K562 (cell line): ENCODE measurements around the gene SFTPA2. TPM values are rescaled to one million over a fixed set of nuclear protein-coding genes. Genes with fewer than 3 reads are reported as not detected.
A peak's percentile ranks its signal among the peaks of the same experiment; 100 is the strongest.
"Not testable (repeated sequence)": the region's sequence is repeated elsewhere in the genome, so short reads cannot be mapped to it uniquely, and the experiment has no call there.

Experiments
- ATAC-seq: fragments of 200-7000 bp; cut with Tn5 transposase; 3 replicates; pipeline ENCODE4 v1.9.1; 2020; ENCODE audit warnings: moderate library complexity
- BruUV-seq: library from RNA; stranded (reverse); fragments of 400-500 nt; replicated peaks from 2 replicates; lab custom pipeline; 2021; lab: Mats Ljungman, UMichigan
- CTCF ChIA-PET: fragments of 300-600 bp; formaldehyde crosslinking; extraction: SDS; loops from one replicate; lab custom pipeline; 2021; ENCODE audit warnings: low intra/inter-chr PET ratio; lab: Yijun Ruan, JAX
- POLR2A ChIA-PET: fragments of 300-600, 350-650 bp; sonication (Branson Sonifier 250); formaldehyde crosslinking; extraction: SDS; loops from one replicate; lab custom pipeline; 2021; ENCODE audit warnings: antibody characterized with exemption, inconsistent platforms; lab: Yijun Ruan, JAX
- DNase-seq, 4 experiments: peaks; one replicate each; pipeline versions ENCODE4 v3.0.0 to v3.0.0-alpha.2; 2011 to 2018; ENCODE audit warnings: low spot score in 3 of 4, mixed read lengths in 3 of 4; ENCODE audit errors: extremely low read depth in 1 of 4
- FAIRE-seq: peaks from 2 replicates; lab custom pipeline; 2011; peaks lifted over from hg19 to GRCh38; lab: Jason Lieb, UNC
- H2AFZ ChIP-seq: 2 replicates; pipeline ENCODE4 v1.6.0; 2011; ENCODE audit warnings: low read depth, low read length, control low read depth, inconsistent platforms
- H3K27ac ChIP-seq: fragments of 200-600 bp; 3 replicates; pipeline ENCODE4 v1.8.0; 2011; ENCODE audit warnings: low read depth, mild to moderate bottlenecking, control low read depth, inconsistent platforms, low read length, moderate library complexity, mixed read lengths; ENCODE audit errors: extremely low read depth
- H3K27me3 ChIP-seq, 2 experiments: fragments of 300-600 bp in 1 of 2; 2 replicates in 1 of 2; 3 replicates in 1 of 2; pipeline versions ENCODE4 v1.6.0 to v1.8.0; 2011; ENCODE audit warnings: inconsistent platforms in 2 of 2, low read length in 2 of 2, mild to moderate bottlenecking in 1 of 2, mixed read lengths in 1 of 2, moderate library complexity in 1 of 2; ENCODE audit not compliant: control insufficient read depth in 2 of 2, insufficient read depth in 2 of 2
- H3K36me3 ChIP-seq: fragments of 300-600 bp; 3 replicates; pipeline ENCODE4 v1.8.0; 2011; ENCODE audit warnings: mild to moderate bottlenecking, low read length, inconsistent platforms; ENCODE audit not compliant: control insufficient read depth, insufficient read depth
- H3K4me1 ChIP-seq, 2 experiments: fragments of 200-600 bp in 1 of 2; replicated peaks in 1 of 2; 2 replicates in 1 of 2; 3 replicates in 1 of 2; pipeline versions ENCODE4 v1.5.1 to v1.8.0; 2011; ENCODE audit warnings: inconsistent platforms in 2 of 2, low read length in 2 of 2, mild to moderate bottlenecking in 1 of 2, mixed read lengths in 1 of 2, moderate library complexity in 1 of 2; ENCODE audit not compliant: control insufficient read depth in 2 of 2, insufficient read depth in 2 of 2
- H3K4me2 ChIP-seq: 2 replicates; pipeline ENCODE4 v1.6.1; 2011; ENCODE audit warnings: low read length, control low read depth, inconsistent platforms, mixed read lengths; ENCODE audit not compliant: insufficient read depth
- H3K4me3 ChIP-seq: fragments of 200-600 bp; sonication (generic), shearing (Covaris generic); 2 replicates; pipeline ENCODE4 v1.5.1; 2016; ENCODE audit warnings: control low read depth, inconsistent platforms
- H3K79me2 ChIP-seq: fragments of 200-600 bp; 3 replicates; pipeline ENCODE4 v1.8.0; 2011; ENCODE audit warnings: low read length, inconsistent platforms; ENCODE audit not compliant: control insufficient read depth, insufficient read depth
- H3K9ac ChIP-seq, 2 experiments: 2 replicates each; pipeline versions ENCODE4 v1.6.0 to v1.6.1; 2011; ENCODE audit warnings: low read depth in 2 of 2, low read length in 2 of 2, control low read depth in 1 of 2, inconsistent platforms in 1 of 2, mild to moderate bottlenecking in 1 of 2, mixed read lengths in 1 of 2; ENCODE audit not compliant: insufficient read depth in 1 of 2
- H3K9me1 ChIP-seq: one replicate; pipeline ENCODE4 v1.6.0; 2011; ENCODE audit warnings: inconsistent platforms, mild to moderate bottlenecking, low read length, moderate library complexity; ENCODE audit not compliant: control insufficient read depth, insufficient read depth
- H3K9me3 ChIP-seq: replicated peaks from 2 replicates; pipeline ENCODE4 v1.5.1; 2011; ENCODE audit warnings: low read depth, low read length, inconsistent platforms; ENCODE audit not compliant: control insufficient read depth, insufficient read depth
- H4K20me1 ChIP-seq: replicated peaks from 2 replicates; pipeline ENCODE4 v1.6.1; 2011; ENCODE audit warnings: low read length, inconsistent platforms, mixed read lengths; ENCODE audit not compliant: control insufficient read depth, insufficient read depth
- WGBS: fragments of 100-300 bp; shearing (Covaris generic); methylation state at CpG from one replicate; pipeline ENCODE4 v1.1.6; 2016; ENCODE audit warnings: low coverage, mixed read lengths; ENCODE audit not compliant: insufficient coverage; ENCODE audit errors: missing lambda C conversion rate; 5-methylcytosine and 5-hydroxymethylcytosine counted together
- in situ Hi-C: fragments of 300-500 bp; cut with MboI; formaldehyde crosslinking; loops from 4 replicates; pipeline ENCODE4 v1.15.0; 2018; ENCODE audit warnings: inconsistent platforms, mixed read lengths
- intact Hi-C: fragments of 100-400 bp; cut with micrococcal nuclease; formaldehyde crosslinking; loops from 2 replicates; pipeline ENCODE4 v1.14.2; 2022
- polyA plus RNA-seq, 8 experiments: library from polyadenylated mRNA; depleted of rRNA in 4 of 8; stranded (reverse) in 5 of 8; unstranded in 3 of 8; fragments of >200 nt; fragmentation: Nextera tagmentation in 2 of 8; fragmentation: Illumina TruSeq in 1 of 8; extraction: Ambion mirVana in 2 of 8; extraction: Trizol in 1 of 8; gene quantifications; 2 replicates each; pipeline versions ENCODE4 v1.2.1 to v1.2.3, GENCODE V29; 2011 to 2014; ENCODE audit warnings: inconsistent platforms in 1 of 8, missing spikeins in 1 of 8
- total RNA-seq, 7 experiments: library from RNA; depleted of rRNA in 6 of 7; stranded (reverse); fragments of >200 nt in 6 of 7; fragmentation: Illumina TruSeq in 2 of 7; extraction: Trizol in 2 of 7; gene quantifications; 2 replicates each; pipeline versions ENCODE4 v1.2.1 to v1.2.3, GENCODE V29; 2011 to 2021; ENCODE audit warnings: low replicate concordance in 1 of 7

SFTPA2 gene
- total and polyA plus RNA-seq, 9 of the 15 experiments (the other 6 are each of a cell fraction or from before 2014, with no cell fraction given): 4.1 TPM; not detected in 8

DNA sequence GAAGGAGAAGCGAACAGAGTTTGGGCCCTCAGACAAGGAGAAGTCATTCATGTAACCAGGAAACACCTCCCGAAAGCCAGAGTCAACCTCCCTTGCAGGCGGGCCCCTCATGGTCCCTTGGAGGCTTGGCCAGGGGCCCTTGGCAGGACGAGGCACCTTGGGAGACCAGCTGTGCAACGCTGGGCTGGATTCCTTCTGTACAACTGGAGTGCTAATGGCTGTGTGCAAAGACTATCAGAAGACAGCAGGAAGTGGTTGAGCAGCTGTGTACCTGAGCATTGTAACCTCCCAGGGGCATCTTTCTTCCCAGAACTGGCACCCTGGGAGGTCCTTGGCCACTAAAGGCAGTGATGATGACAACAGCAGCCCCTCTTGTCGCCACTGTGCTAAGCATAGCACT lies 38.5 kb downstream of the SFTPA2 start:
- H3K4me1 ChIP-seq, H3K27ac ChIP-seq, H3K9ac ChIP-seq, H3K9me1 ChIP-seq, H3K4me3 ChIP-seq, H4K20me1 ChIP-seq, intact Hi-C loops, FAIRE-seq, DNase-seq, H3K4me2 ChIP-seq, POLR2A ChIA-PET, BruUV-seq, H3K36me3 ChIP-seq, H3K79me2 ChIP-seq, in situ Hi-C loops, ATAC-seq, H2AFZ ChIP-seq, CTCF ChIA-PET, H3K9me3 ChIP-seq: not testable (repeated sequence)
- peaks cover 0 to 11% of the 10 kb centered on the region in 2 experiments; a peak in 3 of 5 replicates for H3K27me3 ChIP-seq
- 0% methylated on average over 6 of the region's 6 CpGs for WGBS

DNA sequence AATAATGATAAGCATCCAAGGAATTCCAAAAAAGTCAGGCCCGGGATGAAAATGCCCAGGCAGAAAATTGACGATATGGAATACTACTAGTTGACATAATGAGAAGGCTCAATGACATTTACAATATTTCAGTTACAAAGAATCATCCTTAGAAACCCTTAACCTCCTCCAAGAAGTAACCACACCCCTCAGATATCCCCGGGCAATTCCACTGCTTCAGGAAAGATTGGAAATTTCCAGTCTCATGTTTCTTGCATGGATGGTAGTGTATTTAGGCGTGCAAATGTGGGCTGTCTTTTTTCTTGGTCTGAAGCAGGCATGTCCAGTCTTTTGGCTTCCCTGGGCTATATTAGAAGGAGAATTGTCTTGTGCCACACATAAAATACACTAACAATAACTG lies 42.6 kb downstream of the SFTPA2 start:
- CTCF ChIA-PET, intact Hi-C loops, ATAC-seq, FAIRE-seq, H2AFZ ChIP-seq, DNase-seq, H3K4me3 ChIP-seq, H3K4me2 ChIP-seq, POLR2A ChIA-PET, H3K4me1 ChIP-seq, H3K27me3 ChIP-seq, BruUV-seq, H3K36me3 ChIP-seq, H3K27ac ChIP-seq, H3K79me2 ChIP-seq, H3K9ac ChIP-seq, H3K9me3 ChIP-seq, H3K9me1 ChIP-seq, in situ Hi-C loops, H4K20me1 ChIP-seq: not testable (repeated sequence)
- no CpG with 5 or more reads among the region's 4 CpGs for WGBS

DNA sequence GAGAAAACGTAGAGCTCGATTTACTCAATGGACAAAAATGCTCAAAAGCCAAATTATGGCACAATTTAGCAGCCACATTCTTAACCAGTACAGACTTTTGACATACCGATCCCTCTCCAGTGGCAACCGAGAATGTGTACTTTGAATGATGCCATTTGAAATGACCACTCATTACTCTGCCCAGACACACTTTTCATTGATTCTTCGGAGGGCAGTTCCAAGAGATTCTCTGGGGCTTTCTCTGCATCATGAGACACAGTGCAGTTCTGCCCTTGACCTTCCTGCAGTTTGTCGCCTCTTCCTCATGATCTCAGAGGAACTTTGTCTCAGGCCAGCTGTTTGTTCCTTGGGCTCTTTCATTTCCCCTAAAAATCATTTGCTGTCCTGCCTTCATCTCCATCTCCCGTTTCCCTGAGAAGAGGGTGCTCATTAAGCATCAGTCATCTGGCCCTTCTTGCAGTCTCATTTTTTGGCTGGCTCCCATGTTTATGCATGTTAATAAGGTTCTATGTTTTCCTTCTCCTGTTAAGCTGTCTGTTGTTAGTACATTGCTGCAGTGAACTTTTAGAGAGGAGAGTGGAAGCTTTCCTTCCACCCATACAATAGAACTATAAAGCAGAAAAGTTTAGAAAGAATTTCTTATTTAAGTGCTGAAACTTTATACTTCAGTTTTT lies 43.5 kb downstream of the SFTPA2 start:
- intact Hi-C loops, DNase-seq, H3K9me3 ChIP-seq, H4K20me1 ChIP-seq, H3K9ac ChIP-seq, H3K27ac ChIP-seq, H3K9me1 ChIP-seq, H3K4me1 ChIP-seq, CTCF ChIA-PET, H3K27me3 ChIP-seq, H3K4me3 ChIP-seq, H2AFZ ChIP-seq, in situ Hi-C loops, H3K36me3 ChIP-seq, BruUV-seq, ATAC-seq, H3K79me2 ChIP-seq, POLR2A ChIA-PET, H3K4me2 ChIP-seq: not testable (repeated sequence)
- WGBS: 0% methylated on average over 4 of the region's 7 CpGs
- FAIRE-seq: peak; percentile 55
